Upper lobe of right lung (tissue), 1 donor: ENCODE results near the gene PALMD. TPM values are rescaled to one million over a fixed set of nuclear protein-coding genes. Genes with fewer than 3 reads are reported as not detected.

Source experiments
- ATAC-seq: fragments of 200-7000 bp; cut with Tn5 transposase; one replicate; pipeline ENCODE4 v1.9.1; 2020; ENCODE audit warnings: mild to moderate bottlenecking, moderate library complexity
- DNase-seq: peaks from one replicate; pipeline ENCODE4 v3.0.0-alpha.2; 2020
- H3K27ac ChIP-seq: fragments of 200-600 bp; one replicate; pipeline ENCODE4 v1.8.0; 2022
- H3K27me3 ChIP-seq: fragments of 200-600 bp; one replicate; pipeline ENCODE4 v1.8.0; 2022; ENCODE audit warnings: mild to moderate bottlenecking
- H3K36me3 ChIP-seq: fragments of 200-600 bp; one replicate; pipeline ENCODE4 v1.8.0; 2022
- H3K4me1 ChIP-seq: fragments of 200-600 bp; one replicate; pipeline ENCODE4 v1.8.0; 2022
- H3K4me3 ChIP-seq: fragments of 200-600 bp; one replicate; pipeline ENCODE4 v1.8.0; 2022; ENCODE audit warnings: mild to moderate bottlenecking
- H3K9me3 ChIP-seq: fragments of 200-600 bp; one replicate; pipeline ENCODE4 v1.8.0; 2022
- CTCF ChIP-seq: fragments of 200-600 bp; IDR thresholded peaks from one replicate; pipeline ENCODE4 v1.8.0; 2022; ENCODE audit warnings: antibody characterized with exemption
- intact Hi-C: fragments of 100-400 bp; cut with DNase I; formaldehyde crosslinking; loops from one replicate; pipeline ENCODE4 v1.11.0; 2022
- total RNA-seq: library from RNA; stranded (reverse); fragmentation: NEBNext Ultra II Directional; extraction: Animal tissue kit (Norgen Biotek cat#: 25700); gene quantifications from one replicate; pipeline ENCODE4 v1.2.1, GENCODE V29; 2021
- donor health status: DM: no; HTN: yes; CAD: no; lungs with severe emphysema.

PALMD gene
- total RNA-seq, 1 donor from 2014 or later: 21.5 TPM

GRCh38 chr1:99658031-99658290 is 12.0 kb downstream of the PALMD start:
- Histone ChIP-seq H3K36me3 (no peaks in the 10 kb centered on the region), H3K27me3 (no peaks in the 10 kb centered on the region), H3K27ac (no peak overlapping the region), H3K4me3 (no peak overlapping the region), H3K9me3 (no peaks in the 10 kb centered on the region), H3K4me1 (no peaks in the 10 kb centered on the region)
- intact Hi-C loops: no loop called here
- no peak for DNase-seq
- ATAC-seq: no peak
- TF ChIP-seq CTCF: no peak

GRCh38 chr1:99659755-99660210 is 13.9 kb downstream of the PALMD start:
- intact Hi-C loops: no loop called here
- no peak for DNase-seq

GRCh38 chr1:99660496-99660895 is 14.6 kb downstream of the PALMD start:
- peaks cover 4% of the 10 kb centered on the region for H3K4me1 ChIP-seq
- no peaks in the 10 kb centered on the region for H3K9me3 ChIP-seq
- DNase-seq: no peak
- peak overlapping the region; percentile 58 for H3K27ac ChIP-seq
- intact Hi-C loops: no loop called here
- no peaks in the 10 kb centered on the region for H3K27me3 ChIP-seq
- no peaks in the 10 kb centered on the region for H3K36me3 ChIP-seq
- ATAC-seq: no peak
- TF ChIP-seq CTCF: no peak
- H3K4me3 ChIP-seq: no peak overlapping the region

More at GRCh38 chr1:99659755-99660210, 13.9 kb downstream of the PALMD start:
- peak overlapping the region; percentile 58 for H3K27ac ChIP-seq
- H3K27me3 ChIP-seq: no peaks in the 10 kb centered on the region
- no peaks in the 10 kb centered on the region for H3K36me3 ChIP-seq
- no peaks in the 10 kb centered on the region for H3K9me3 ChIP-seq
- TF ChIP-seq CTCF: no peak
- H3K4me1 ChIP-seq: peaks cover 4% of the 10 kb centered on the region
- H3K4me3 ChIP-seq: no peak overlapping the region
- peak; percentile 25 for ATAC-seq

- intact Hi-C loops: no loop called here
- Histone ChIP-seq H3K4me3 (no peak overlapping the region), H3K27me3 (no peaks in the 10 kb centered on the region), H3K9me3 (no peaks in the 10 kb centered on the region), H3K4me1 (peaks cover 4% of the 10 kb centered on the region), H3K36me3 (no peaks in the 10 kb centered on the region), H3K27ac (peak overlapping the region; percentile 20)
- no peak for TF ChIP-seq CTCF
- DNase-seq: no peak
- no peak for ATAC-seq
Observed at GRCh38 chr1:99661780-99662179, 15.9 kb downstream of the PALMD start.

- peak overlapping the region; percentile 20 for H3K27ac ChIP-seq
- no peak for TF ChIP-seq CTCF
- intact Hi-C loops: no loop called here
Observed at GRCh38 chr1:99662539-99663080, 16.7 kb downstream of the PALMD start.

GRCh38 chr1:99663501-99663900 is 17.6 kb downstream of the PALMD start:
- Histone ChIP-seq H3K4me3 (no peak overlapping the region), H3K4me1 (peaks cover 4% of the 10 kb centered on the region), H3K9me3 (no peaks in the 10 kb centered on the region), H3K27ac (peak overlapping the region; percentile 20), H3K36me3 (peaks cover 4% of the 10 kb centered on the region), H3K27me3 (no peaks in the 10 kb centered on the region)
- intact Hi-C loops: no loop called here
- DNase-seq (no peak), ATAC-seq (no peak)
- TF ChIP-seq CTCF: no peak

More at GRCh38 chr1:99662539-99663080, 16.7 kb downstream of the PALMD start:
- DNase-seq (no peak), ATAC-seq (peak; percentile 80)
- Histone ChIP-seq H3K4me1 (peaks cover 4% of the 10 kb centered on the region), H3K27me3 (no peaks in the 10 kb centered on the region), H3K4me3 (no peak overlapping the region), H3K9me3 (no peaks in the 10 kb centered on the region), H3K36me3 (no peaks in the 10 kb centered on the region)
